Liver (tissue), 3 donors: ENCODE results near the gene HSFX2.
"Not testable (repeated sequence)": the region's sequence is repeated elsewhere in the genome, so short reads cannot be mapped to it uniquely, and the experiment has no call there.

Experiments used
- CTCF ChIP-seq: fragments of 150-350 bp; IDR thresholded peaks from 2 replicates; pipeline ENCODE4 v1.5.1; 2017; ENCODE audit warnings: improper control_type of control experiment, low read depth, low read length; ENCODE audit not compliant: missing input control
- FOXA1 ChIP-seq: IDR thresholded peaks from 2 replicates; pipeline ENCODE4 v1.6.1; 2016; ENCODE audit warnings: antibody characterized with exemption
- JUND ChIP-seq, 2 donors: IDR thresholded peaks; 2 replicates each; pipeline ENCODE4 v1.6.1; 2016; ENCODE audit warnings: antibody characterized with exemption in 2 of 2
- MAX ChIP-seq: IDR thresholded peaks from 2 replicates; pipeline ENCODE4 v1.6.1; 2016; ENCODE audit warnings: antibody characterized with exemption
- SP1 ChIP-seq: IDR thresholded peaks from 2 replicates; pipeline ENCODE4 v1.6.1; 2018; ENCODE audit warnings: antibody characterized with exemption, mild to moderate bottlenecking
- TF ChIP-seq, protein P1 (sequence below): IDR thresholded peaks from 2 replicates; pipeline ENCODE4 v1.6.1; 2016; ENCODE audit warnings: antibody characterized with exemption, mild to moderate bottlenecking
- donor health status: healthy.
- donor health status: healthy.

DNA sequence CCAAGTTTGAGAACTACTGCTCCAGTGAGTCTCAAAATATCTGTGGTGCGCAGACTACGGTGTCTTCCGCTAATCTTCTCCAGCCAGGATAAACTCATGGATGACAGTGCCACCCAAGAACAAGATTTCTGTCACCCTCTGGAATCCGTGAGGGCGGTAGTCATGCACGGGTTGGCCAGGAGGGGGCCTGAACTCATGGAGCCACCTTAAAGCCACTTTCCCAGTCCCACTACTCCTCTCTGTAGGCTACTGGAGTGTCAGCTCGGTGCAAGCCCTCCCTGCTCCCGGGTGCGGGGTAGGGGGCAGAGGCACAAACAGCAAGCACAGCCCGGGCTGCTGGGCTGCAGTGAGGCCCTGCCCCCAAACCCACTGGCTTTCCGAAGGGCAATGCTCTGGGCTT is 3.5 kb upstream of the HSFX2 start:
- not testable (repeated sequence) for TF ChIP-seq CTCF; MAX; JUND (IDR thresholded peaks at IDR 0.05); FOXA1; SP1
- TF ChIP-seq, protein P1, sequence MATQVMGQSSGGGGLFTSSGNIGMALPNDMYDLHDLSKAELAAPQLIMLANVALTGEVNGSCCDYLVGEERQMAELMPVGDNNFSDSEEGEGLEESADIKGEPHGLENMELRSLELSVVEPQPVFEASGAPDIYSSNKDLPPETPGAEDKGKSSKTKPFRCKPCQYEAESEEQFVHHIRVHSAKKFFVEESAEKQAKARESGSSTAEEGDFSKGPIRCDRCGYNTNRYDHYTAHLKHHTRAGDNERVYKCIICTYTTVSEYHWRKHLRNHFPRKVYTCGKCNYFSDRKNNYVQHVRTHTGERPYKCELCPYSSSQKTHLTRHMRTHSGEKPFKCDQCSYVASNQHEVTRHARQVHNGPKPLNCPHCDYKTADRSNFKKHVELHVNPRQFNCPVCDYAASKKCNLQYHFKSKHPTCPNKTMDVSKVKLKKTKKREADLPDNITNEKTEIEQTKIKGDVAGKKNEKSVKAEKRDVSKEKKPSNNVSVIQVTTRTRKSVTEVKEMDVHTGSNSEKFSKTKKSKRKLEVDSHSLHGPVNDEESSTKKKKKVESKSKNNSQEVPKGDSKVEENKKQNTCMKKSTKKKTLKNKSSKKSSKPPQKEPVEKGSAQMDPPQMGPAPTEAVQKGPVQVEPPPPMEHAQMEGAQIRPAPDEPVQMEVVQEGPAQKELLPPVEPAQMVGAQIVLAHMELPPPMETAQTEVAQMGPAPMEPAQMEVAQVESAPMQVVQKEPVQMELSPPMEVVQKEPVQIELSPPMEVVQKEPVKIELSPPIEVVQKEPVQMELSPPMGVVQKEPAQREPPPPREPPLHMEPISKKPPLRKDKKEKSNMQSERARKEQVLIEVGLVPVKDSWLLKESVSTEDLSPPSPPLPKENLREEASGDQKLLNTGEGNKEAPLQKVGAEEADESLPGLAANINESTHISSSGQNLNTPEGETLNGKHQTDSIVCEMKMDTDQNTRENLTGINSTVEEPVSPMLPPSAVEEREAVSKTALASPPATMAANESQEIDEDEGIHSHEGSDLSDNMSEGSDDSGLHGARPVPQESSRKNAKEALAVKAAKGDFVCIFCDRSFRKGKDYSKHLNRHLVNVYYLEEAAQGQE = not testable (repeated sequence)
